NCI-H748 (cell line): ENCODE measurements around the gene CACTIN.
"Not testable (repeated sequence)": the region's sequence is repeated elsewhere in the genome, so short reads cannot be mapped to it uniquely, and the experiment has no call there.

Source experiments
- DNase-seq: peaks from one replicate; lab custom pipeline; 2025; ENCODE audit not compliant: unreplicated experiment; lab: John Stamatoyannopoulos, UW

CACTIN gene

GRCh38 chr19:3590991-3591659 lies 35.5 kb downstream of the CACTIN start:
- DNase-seq, result no peak

GRCh38 chr19:3589949-3590348 lies 36.6 kb downstream of the CACTIN start:
- DNase-seq, result no peak

GRCh38 chr19:3589439-3589838 lies 37.2 kb downstream of the CACTIN start:
- no peak for DNase-seq

GRCh38 chr19:3586707-3587346 lies 39.8 kb downstream of the CACTIN start:
- DNase-seq, result no peak

- peak; percentile 25 for DNase-seq
Observed at GRCh38 chr19:3586127-3586626, 40.4 kb downstream of the CACTIN start.

GRCh38 chr19:3585301-3586126 lies 41.1 kb downstream of the CACTIN start, which contains the start of gene GIPC3:
Gene GIPC3, plus strand, starts transcription at chr19:3585478. Its CDS starts 120 bp downstream, at chr19:3585598.
- no peak for DNase-seq

- not testable (repeated sequence) for DNase-seq
Observed at GRCh38 chr19:3584036-3584802, 42.4 kb downstream of the CACTIN start.

- DNase-seq, result not testable (repeated sequence)
Observed at GRCh38 chr19:3581792-3582191, 44.8 kb downstream of the CACTIN start.

- no peak for DNase-seq
Observed at GRCh38 chr19:3580156-3580934, 46.2 kb downstream of the CACTIN start.

- no peak for DNase-seq
Observed at GRCh38 chr19:3578390-3578789, 48.2 kb downstream of the CACTIN start.

GRCh38 chr19:3577723-3578344 lies 48.8 kb downstream of the CACTIN start:
- no peak for DNase-seq

GRCh38 chr19:3576696-3577443 lies 49.7 kb downstream of the CACTIN start:
- no peak for DNase-seq

- no peak for DNase-seq
Observed at GRCh38 chr19:3575949-3576673, 50.5 kb downstream of the CACTIN start.

- no peak for DNase-seq
Observed at GRCh38 chr19:3575260-3575741, 51.3 kb downstream of the CACTIN start.

GRCh38 chr19:3573858-3574637 lies 52.5 kb downstream of the CACTIN start:
- DNase-seq, result peak; percentile 87

- DNase-seq, result peak; percentile 30
Observed at GRCh38 chr19:3573162-3573857, 53.3 kb downstream of the CACTIN start.

GRCh38 chr19:3572855-3573161 lies 53.8 kb downstream of the CACTIN start, which contains the start of gene HMG20B:
Gene HMG20B, plus strand, starts transcription at chr19:3572944. Its CDS starts 366 bp downstream, at chr19:3573310.
- no peak for DNase-seq
